HG02884 (cell line): ENCODE results near the gene PRR33.

ENCODE experiments used
- ATAC-seq: cut with Tn5 transposase; IDR thresholded peaks from one replicate; pipeline ENCODE4 v1.9.1; 2021; ENCODE audit warnings: mild to moderate bottlenecking, moderate library complexity; ENCODE audit not compliant: unreplicated experiment

PRR33 gene

GRCh38 chr11:1852271-1852876, 39.3 kb downstream of the PRR33 start:
- ATAC-seq: no peak

- no peak for ATAC-seq
Measured at GRCh38 chr11:1851468-1852180, 40.1 kb downstream of the PRR33 start.

GRCh38 chr11:1848640-1849430, 42.9 kb downstream of the PRR33 start:
- no peak for ATAC-seq

- no peak for ATAC-seq
Measured at GRCh38 chr11:1847926-1848639, 43.6 kb downstream of the PRR33 start.

GRCh38 chr11:1847006-1847735, 44.5 kb downstream of the PRR33 start:
- ATAC-seq: no peak

GRCh38 chr11:1846453-1846932, 45.2 kb downstream of the PRR33 start:
- no peak for ATAC-seq

GRCh38 chr11:1845561-1846452, 45.9 kb downstream of the PRR33 start:
- no peak for ATAC-seq

- no peak for ATAC-seq
Measured at GRCh38 chr11:1845095-1845429, 46.6 kb downstream of the PRR33 start.

- ATAC-seq: no peak
Measured at GRCh38 chr11:1844221-1845094, 47.2 kb downstream of the PRR33 start.

GRCh38 chr11:1843796-1844195, 47.9 kb downstream of the PRR33 start:
- ATAC-seq: no peak

GRCh38 chr11:1843098-1843473, 48.6 kb downstream of the PRR33 start:
- no peak for ATAC-seq

- no peak for ATAC-seq
Measured at GRCh38 chr11:1842149-1843097, 49.3 kb downstream of the PRR33 start.

- no peak for ATAC-seq
Measured at GRCh38 chr11:1841511-1842148, 50.1 kb downstream of the PRR33 start.

GRCh38 chr11:1840780-1841480, 50.8 kb downstream of the PRR33 start:
- no peak for ATAC-seq

GRCh38 chr11:1839924-1840779, 51.5 kb downstream of the PRR33 start:
- no peak for ATAC-seq
